ENCODE data around the gene TAPT1.

DNA sequence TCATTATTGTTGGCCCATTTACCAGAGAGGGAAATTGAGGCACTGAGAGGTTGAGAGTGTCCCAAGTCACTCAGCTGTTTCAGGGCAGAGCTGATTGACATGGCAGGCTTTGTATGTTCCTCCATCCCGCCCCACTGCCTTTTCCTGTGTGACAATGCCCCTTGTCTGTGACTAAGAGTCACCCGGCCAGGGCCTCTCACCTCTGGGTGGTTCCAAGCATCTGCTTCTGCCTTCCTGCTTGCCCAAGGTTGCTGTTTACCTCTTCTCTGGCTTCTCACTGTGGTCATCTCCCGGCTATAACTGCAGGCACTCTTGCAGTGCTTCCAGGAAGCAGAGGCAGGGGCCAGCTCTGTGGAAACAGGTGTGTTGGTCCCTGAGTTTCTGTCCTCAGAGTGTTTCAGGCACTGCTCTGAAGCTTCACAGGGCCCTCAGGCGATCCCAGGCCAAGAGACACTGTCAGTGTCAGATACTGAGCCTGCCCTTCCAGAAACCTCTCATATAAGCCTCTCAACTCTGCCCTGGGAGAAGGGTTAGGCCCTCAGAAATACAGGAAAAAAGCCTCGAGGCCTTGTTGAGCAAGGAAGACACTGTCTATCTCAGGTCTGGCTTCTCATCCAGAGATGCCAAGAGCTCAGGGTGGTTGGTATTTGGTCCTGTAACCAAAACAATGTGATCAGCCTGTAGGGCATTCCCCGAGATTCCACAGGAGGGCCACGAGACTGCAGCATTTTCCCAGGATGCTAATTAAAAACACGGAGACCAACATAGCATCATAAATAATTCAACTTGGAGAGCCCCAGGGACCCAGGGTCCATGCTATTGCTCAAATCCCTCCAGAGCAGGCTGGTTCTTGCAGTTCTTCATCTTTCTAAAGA is 100.5 kb downstream of the TAPT1 start:
- TF ChIP-seq, protein P1, sequence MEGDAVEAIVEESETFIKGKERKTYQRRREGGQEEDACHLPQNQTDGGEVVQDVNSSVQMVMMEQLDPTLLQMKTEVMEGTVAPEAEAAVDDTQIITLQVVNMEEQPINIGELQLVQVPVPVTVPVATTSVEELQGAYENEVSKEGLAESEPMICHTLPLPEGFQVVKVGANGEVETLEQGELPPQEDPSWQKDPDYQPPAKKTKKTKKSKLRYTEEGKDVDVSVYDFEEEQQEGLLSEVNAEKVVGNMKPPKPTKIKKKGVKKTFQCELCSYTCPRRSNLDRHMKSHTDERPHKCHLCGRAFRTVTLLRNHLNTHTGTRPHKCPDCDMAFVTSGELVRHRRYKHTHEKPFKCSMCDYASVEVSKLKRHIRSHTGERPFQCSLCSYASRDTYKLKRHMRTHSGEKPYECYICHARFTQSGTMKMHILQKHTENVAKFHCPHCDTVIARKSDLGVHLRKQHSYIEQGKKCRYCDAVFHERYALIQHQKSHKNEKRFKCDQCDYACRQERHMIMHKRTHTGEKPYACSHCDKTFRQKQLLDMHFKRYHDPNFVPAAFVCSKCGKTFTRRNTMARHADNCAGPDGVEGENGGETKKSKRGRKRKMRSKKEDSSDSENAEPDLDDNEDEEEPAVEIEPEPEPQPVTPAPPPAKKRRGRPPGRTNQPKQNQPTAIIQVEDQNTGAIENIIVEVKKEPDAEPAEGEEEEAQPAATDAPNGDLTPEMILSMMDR (conservative IDR thresholded peaks at IDR 0.05): no peak
- TF ChIP-seq EZH2 (IDR thresholded peaks at IDR 0.05; ENCODE audit: low read depth): no peak

Measured in PC-9 (cell line).